Vagina (tissue), 2 donors: Measurements from ENCODE around the gene TMEM106C.

ENCODE experiments used
- POLR2A ChIP-seq, 2 donors: fragments of 450-650 bp; IDR thresholded peaks; one replicate each; pipeline ENCODE4 v1.6.1; 2017; ENCODE audit warnings: antibody characterized with exemption in 2 of 2, mild to moderate bottlenecking in 2 of 2, moderate library complexity in 2 of 2
- POLR2AphosphoS5 ChIP-seq, 2 donors: sonication (generic); formaldehyde crosslinking; IDR thresholded peaks; one replicate each; pipeline ENCODE4 v1.9.0; 2017; ENCODE audit warnings: antibody characterized with exemption in 2 of 2, mild to moderate bottlenecking in 2 of 2, low read depth in 1 of 2; ENCODE audit not compliant: insufficient read depth in 1 of 2
- TF ChIP-seq, protein P1 (sequence below), 3 experiments: fragments of 450-650 bp in 2 of 3; fragments of 200-600 bp in 1 of 3; sonication (generic) in 1 of 3; IDR thresholded peaks; one replicate each; pipeline ENCODE4 v1.5.1; 2017 to 2019; ENCODE audit warnings: antibody characterized with exemption in 3 of 3, mild to moderate bottlenecking in 2 of 3, moderate library complexity in 2 of 3

DNA sequence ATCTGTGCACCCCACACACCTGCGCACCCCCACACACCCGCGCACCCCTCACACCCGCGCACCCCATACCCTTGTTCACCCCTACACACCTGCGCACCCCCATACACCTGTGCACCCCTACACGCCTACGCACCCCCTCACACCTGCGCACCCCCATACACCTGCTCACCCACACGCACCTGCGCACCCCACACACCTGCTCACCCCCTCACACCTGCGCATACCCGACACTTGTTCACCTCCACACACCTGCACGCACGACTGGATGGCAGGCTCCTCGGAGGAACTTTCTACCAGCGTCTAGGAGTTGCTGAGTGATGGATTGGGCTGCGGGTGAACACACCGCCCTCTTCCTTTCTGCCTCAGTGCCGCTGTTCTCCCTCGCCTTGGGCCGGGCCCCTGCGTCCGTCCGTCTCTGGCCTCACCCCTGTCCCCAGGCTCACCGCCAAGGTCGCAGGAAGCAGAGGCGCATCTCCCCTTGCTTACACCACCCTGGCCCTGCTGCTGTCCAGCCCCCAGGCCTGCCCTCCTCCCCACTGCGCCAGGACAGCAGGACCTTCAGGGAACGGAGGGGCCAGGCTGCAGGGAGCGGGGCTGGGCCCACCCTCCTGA is 20.7 kb upstream of the TMEM106C start:
- TF ChIP-seq, protein P1, sequence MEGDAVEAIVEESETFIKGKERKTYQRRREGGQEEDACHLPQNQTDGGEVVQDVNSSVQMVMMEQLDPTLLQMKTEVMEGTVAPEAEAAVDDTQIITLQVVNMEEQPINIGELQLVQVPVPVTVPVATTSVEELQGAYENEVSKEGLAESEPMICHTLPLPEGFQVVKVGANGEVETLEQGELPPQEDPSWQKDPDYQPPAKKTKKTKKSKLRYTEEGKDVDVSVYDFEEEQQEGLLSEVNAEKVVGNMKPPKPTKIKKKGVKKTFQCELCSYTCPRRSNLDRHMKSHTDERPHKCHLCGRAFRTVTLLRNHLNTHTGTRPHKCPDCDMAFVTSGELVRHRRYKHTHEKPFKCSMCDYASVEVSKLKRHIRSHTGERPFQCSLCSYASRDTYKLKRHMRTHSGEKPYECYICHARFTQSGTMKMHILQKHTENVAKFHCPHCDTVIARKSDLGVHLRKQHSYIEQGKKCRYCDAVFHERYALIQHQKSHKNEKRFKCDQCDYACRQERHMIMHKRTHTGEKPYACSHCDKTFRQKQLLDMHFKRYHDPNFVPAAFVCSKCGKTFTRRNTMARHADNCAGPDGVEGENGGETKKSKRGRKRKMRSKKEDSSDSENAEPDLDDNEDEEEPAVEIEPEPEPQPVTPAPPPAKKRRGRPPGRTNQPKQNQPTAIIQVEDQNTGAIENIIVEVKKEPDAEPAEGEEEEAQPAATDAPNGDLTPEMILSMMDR (IDR thresholded peaks at IDR 0.05), result no peak
- TF ChIP-seq POLR2A (IDR thresholded peaks at IDR 0.05) (no peak), POLR2AphosphoS5 (IDR thresholded peaks at IDR 0.05; ENCODE audit: insufficient read depth in 1 of 2, low read depth in 1 of 2) (no peak)
